ENCODE results near the gene CCDC157. TPM values are rescaled to one million over a fixed set of nuclear protein-coding genes. Genes with fewer than 3 reads are reported as not detected.

The CCDC157 gene
- total and polyA plus RNA-seq, 9 of the 15 experiments (the other 6 are each of a cell fraction or from before 2014, with no cell fraction given) = 0.04 to 1.3 (median 0.68) TPM

DNA sequence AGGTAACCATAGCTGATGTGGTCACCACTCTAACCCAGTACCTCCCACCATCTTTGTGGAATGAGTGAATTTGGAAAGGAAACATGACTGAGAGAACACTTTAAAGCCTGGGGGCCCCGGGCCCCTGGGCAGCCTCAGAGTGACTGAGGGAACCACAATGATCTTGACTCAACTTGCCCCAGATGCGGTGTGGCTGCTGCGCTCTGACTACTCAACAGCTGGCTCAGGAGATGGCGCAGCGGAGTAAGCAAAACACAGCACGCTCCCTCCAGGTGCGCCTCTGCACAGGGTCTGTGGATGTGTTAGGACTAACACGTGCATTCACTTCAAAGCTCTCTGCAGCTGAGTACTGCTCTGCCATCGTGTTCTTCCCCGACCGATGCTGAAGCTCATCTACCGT lies 24.5 kb downstream of the CCDC157 start (continued):
- TF ChIP-seq, protein P1, sequence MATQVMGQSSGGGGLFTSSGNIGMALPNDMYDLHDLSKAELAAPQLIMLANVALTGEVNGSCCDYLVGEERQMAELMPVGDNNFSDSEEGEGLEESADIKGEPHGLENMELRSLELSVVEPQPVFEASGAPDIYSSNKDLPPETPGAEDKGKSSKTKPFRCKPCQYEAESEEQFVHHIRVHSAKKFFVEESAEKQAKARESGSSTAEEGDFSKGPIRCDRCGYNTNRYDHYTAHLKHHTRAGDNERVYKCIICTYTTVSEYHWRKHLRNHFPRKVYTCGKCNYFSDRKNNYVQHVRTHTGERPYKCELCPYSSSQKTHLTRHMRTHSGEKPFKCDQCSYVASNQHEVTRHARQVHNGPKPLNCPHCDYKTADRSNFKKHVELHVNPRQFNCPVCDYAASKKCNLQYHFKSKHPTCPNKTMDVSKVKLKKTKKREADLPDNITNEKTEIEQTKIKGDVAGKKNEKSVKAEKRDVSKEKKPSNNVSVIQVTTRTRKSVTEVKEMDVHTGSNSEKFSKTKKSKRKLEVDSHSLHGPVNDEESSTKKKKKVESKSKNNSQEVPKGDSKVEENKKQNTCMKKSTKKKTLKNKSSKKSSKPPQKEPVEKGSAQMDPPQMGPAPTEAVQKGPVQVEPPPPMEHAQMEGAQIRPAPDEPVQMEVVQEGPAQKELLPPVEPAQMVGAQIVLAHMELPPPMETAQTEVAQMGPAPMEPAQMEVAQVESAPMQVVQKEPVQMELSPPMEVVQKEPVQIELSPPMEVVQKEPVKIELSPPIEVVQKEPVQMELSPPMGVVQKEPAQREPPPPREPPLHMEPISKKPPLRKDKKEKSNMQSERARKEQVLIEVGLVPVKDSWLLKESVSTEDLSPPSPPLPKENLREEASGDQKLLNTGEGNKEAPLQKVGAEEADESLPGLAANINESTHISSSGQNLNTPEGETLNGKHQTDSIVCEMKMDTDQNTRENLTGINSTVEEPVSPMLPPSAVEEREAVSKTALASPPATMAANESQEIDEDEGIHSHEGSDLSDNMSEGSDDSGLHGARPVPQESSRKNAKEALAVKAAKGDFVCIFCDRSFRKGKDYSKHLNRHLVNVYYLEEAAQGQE (IDR thresholded peaks at IDR 0.05; ENCODE audit: borderline replicate concordance) = no peak
- TF ChIP-seq, protein P1 (CRISPR knock-in tag; IDR thresholded peaks at IDR 0.05; ENCODE audit: low read depth) = no peak
- no peak for TF ChIP-seq SLC30A9 (CRISPR knock-in tag; IDR thresholded peaks at IDR 0.05)
- no peak for TF ChIP-seq SNIP1 (IDR thresholded peaks at IDR 0.05; ENCODE audit: low read depth)
- no peak for TF ChIP-seq ZNF316 (IDR thresholded peaks at IDR 0.05)
- no peak for TF ChIP-seq ZNF3 (CRISPR knock-in tag; IDR thresholded peaks at IDR 0.05)
- no peak for TF ChIP-seq ZNF830 (CRISPR knock-in tag; IDR thresholded peaks at IDR 0.05)
- TF ChIP-seq ZNF280B (CRISPR knock-in tag; IDR thresholded peaks at IDR 0.05) = no peak
- no peak for TF ChIP-seq SAFB2 (IDR thresholded peaks at IDR 0.05; ENCODE audit: borderline replicate concordance, low read depth, low read length, severe bottlenecking)
- no peak for TF ChIP-seq TCF15 (CRISPR knock-in tag; IDR thresholded peaks at IDR 0.05)
- TF ChIP-seq E4F1 (CRISPR knock-in tag; IDR thresholded peaks at IDR 0.05; ENCODE audit: borderline replicate concordance) = no peak
- no peak for TF ChIP-seq NCOA6 (IDR thresholded peaks at IDR 0.05)
